DMS 273 treated with DMSO at 0.1 percent for 48 hours (cell line): ENCODE results near the gene LHFPL3.
A peak's percentile ranks its signal among the peaks of the same experiment; 100 is the strongest.

Experiments used
- DNase-seq: peaks from one replicate; lab custom pipeline; 2025; lab: John Stamatoyannopoulos, UW

The LHFPL3 gene

GRCh38 chr7:104371216-104371979 is 43.0 kb downstream of the LHFPL3 start:
- no peak for DNase-seq

- DNase-seq, result no peak
Observed at GRCh38 chr7:104371980-104372357, 43.6 kb downstream of the LHFPL3 start.

GRCh38 chr7:104382616-104383015 is 54.2 kb downstream of the LHFPL3 start:
- no peak for DNase-seq

GRCh38 chr7:104386943-104387342 is 58.5 kb downstream of the LHFPL3 start:
- DNase-seq, result no peak

GRCh38 chr7:104388222-104388621 is 59.8 kb downstream of the LHFPL3 start:
- no peak for DNase-seq

- DNase-seq, result no peak
Observed at GRCh38 chr7:104395162-104395561, 66.8 kb downstream of the LHFPL3 start.

GRCh38 chr7:104397442-104397841 is 69.0 kb downstream of the LHFPL3 start:
- DNase-seq, result no peak

- no peak for DNase-seq
Observed at GRCh38 chr7:104408371-104408770, 80.0 kb downstream of the LHFPL3 start.

GRCh38 chr7:104410742-104411141 is 82.3 kb downstream of the LHFPL3 start:
- DNase-seq, result no peak

GRCh38 chr7:104412911-104413310 is 84.5 kb downstream of the LHFPL3 start:
- peak; percentile 54 for DNase-seq

- DNase-seq, result no peak
Observed at GRCh38 chr7:104414216-104414615, 85.8 kb downstream of the LHFPL3 start.

GRCh38 chr7:104415700-104416099 is 87.3 kb downstream of the LHFPL3 start:
- DNase-seq, result no peak

- DNase-seq, result no peak
Observed at GRCh38 chr7:104416866-104417393, 88.5 kb downstream of the LHFPL3 start.

- DNase-seq, result no peak
Observed at GRCh38 chr7:104431930-104432329, 103.5 kb downstream of the LHFPL3 start.

- DNase-seq, result no peak
Observed at GRCh38 chr7:104434129-104434528, 105.7 kb downstream of the LHFPL3 start.

- no peak for DNase-seq
Observed at GRCh38 chr7:104442481-104442880, 114.1 kb downstream of the LHFPL3 start.

GRCh38 chr7:104444017-104444416 is 115.6 kb downstream of the LHFPL3 start:
- no peak for DNase-seq

- no peak for DNase-seq
Observed at GRCh38 chr7:104445393-104445792, 117.0 kb downstream of the LHFPL3 start.

GRCh38 chr7:104450861-104451260 is 122.5 kb downstream of the LHFPL3 start:
- no peak for DNase-seq

- no peak for DNase-seq
Observed at GRCh38 chr7:104453190-104453589, 124.8 kb downstream of the LHFPL3 start.

- no peak for DNase-seq
Observed at GRCh38 chr7:104458875-104459274, 130.5 kb downstream of the LHFPL3 start.

GRCh38 chr7:104469166-104469820 is 140.9 kb downstream of the LHFPL3 start:
- DNase-seq, result no peak

- no peak for DNase-seq
Observed at GRCh38 chr7:104480529-104480928, 152.1 kb downstream of the LHFPL3 start.
